Astrocyte of the cerebellum (primary cell): ENCODE measurements around the gene PILRB.

Experiments used
- DNase-seq: peaks from one replicate; pipeline ENCODE4 v3.0.0-alpha.2; 2011; ENCODE audit warnings: low read depth
- H3K4me3 ChIP-seq: 2 replicates; pipeline ENCODE4 v1.5.1; 2011; ENCODE audit warnings: mild to moderate bottlenecking, low read depth, low read length, moderate library complexity
- in situ Hi-C: cut with HindIII; loops from 2 replicates; pipeline ENCODE4 v1.10.0; 2017; ENCODE audit warnings: low sequenced_read_pairs
- TF ChIP-seq, protein P1 (sequence below): IDR thresholded peaks from 2 replicates; pipeline ENCODE4 v1.5.1; 2012; ENCODE audit warnings: low read length, low read depth, moderate library complexity, mild to moderate bottlenecking; ENCODE audit errors: missing control alignments

The PILRB gene

DNA sequence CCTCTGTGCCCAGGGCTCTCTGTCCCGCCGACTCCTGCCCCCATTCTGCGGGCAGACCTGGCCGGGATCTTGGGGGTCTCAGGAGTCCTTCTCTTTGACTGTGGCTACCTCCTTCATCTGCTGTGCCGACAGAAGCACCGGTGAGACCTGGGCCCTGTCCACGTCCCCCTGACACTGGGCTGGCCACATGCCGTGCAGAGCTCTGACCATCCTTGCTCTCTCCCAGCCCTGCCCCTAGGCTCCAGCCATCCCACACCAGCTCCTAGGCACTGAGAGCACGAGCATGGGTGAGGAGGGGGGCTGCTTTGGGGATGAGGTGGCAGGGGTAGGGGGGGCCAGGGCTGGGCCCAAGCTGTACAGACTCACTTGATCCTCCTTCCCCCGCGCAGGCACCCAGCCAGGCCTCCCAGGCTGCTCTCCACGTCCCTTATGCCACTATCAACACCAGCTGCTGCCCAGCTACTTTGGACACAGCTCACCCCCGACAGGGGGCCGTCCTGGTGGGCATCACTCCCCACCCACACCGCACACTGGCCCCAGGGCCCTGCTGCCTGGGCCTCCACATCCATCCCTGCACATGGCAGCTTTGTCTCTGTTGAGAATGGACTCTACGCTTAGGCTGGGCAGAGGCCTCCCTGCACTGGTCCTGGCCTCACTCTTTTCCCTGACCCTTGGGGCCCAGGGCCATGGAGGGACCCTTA is 4.8 kb upstream of the PILRB start:
- no peak overlapping the region for H3K4me3 ChIP-seq
- TF ChIP-seq, protein P1, sequence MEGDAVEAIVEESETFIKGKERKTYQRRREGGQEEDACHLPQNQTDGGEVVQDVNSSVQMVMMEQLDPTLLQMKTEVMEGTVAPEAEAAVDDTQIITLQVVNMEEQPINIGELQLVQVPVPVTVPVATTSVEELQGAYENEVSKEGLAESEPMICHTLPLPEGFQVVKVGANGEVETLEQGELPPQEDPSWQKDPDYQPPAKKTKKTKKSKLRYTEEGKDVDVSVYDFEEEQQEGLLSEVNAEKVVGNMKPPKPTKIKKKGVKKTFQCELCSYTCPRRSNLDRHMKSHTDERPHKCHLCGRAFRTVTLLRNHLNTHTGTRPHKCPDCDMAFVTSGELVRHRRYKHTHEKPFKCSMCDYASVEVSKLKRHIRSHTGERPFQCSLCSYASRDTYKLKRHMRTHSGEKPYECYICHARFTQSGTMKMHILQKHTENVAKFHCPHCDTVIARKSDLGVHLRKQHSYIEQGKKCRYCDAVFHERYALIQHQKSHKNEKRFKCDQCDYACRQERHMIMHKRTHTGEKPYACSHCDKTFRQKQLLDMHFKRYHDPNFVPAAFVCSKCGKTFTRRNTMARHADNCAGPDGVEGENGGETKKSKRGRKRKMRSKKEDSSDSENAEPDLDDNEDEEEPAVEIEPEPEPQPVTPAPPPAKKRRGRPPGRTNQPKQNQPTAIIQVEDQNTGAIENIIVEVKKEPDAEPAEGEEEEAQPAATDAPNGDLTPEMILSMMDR, result no peak

DNA sequence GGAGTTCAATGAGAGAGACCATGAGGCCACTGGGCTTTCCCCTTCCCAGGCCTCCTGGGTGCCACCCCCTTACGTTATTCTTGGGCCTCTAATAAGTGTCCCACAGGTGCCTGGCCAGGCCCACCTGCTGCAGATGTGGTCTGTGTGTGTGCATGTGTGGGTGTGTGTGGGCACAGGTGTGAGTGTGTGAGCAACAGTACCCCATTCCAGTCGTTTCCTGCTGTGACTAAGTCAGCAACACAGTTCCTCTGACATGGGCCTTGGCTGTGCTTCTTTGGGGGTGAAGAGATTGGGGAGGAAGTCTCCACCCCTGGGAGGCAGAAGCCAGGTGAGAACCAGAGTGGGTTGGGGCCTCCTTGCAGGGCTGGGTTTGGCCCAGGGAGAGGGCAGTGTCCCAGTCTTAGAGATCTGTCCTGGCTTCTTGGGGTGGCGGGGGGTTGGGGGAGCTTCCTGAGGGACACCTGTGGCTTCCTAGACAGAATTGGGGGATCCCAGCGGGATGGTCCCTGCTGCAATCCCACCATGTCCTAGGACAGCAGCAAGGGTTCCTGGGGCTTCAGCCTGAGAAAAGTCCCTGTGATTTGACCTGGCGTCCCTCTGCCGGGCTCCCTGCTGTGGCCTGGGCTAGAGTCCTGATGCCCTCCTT is 4.1 kb upstream of the PILRB start:
- TF ChIP-seq, protein P1, result no peak
- no peak for DNase-seq
- no peak overlapping the region for H3K4me3 ChIP-seq
- in situ Hi-C loops, result no loop called here

More for the DNA sequence above, 4.8 kb upstream of the PILRB start:
- in situ Hi-C loops, result no loop called here
- no peak for DNase-seq

DNA sequence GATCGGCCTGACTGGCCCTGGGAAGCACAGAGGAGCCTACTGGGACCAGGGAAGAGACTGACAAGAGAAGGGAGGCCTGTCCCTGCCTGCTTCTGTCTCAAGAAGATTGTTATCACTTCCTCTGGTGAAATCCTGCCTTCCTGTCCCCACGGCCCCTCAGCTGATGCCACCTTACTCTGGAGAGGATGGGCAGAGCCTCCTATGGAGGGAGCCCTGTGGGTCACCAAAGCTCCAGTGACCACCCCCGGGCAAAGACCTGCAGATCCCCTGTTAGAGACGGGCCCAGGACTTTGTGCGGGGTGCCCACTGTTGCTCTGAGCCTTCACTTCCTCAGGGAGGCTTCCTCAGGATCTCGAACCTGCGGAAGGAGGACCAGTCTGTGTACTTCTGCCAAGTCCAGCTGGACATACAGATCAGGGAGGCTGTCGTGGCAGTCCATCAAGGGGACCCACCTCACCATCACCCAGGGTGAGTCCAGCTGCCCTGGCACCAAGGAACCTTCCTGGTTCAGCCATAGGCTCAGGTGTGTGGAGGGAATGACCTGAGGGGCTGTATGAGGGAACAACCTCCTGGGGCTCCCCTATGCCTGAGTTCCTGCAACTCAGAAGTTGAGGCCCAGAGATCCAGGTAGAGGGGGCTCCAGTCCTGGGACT is 1.4 kb upstream of the PILRB start:
- in situ Hi-C loops, result no loop called here
- H3K4me3 ChIP-seq, result no peak overlapping the region
- TF ChIP-seq, protein P1, result no peak
- no peak for DNase-seq

DNA sequence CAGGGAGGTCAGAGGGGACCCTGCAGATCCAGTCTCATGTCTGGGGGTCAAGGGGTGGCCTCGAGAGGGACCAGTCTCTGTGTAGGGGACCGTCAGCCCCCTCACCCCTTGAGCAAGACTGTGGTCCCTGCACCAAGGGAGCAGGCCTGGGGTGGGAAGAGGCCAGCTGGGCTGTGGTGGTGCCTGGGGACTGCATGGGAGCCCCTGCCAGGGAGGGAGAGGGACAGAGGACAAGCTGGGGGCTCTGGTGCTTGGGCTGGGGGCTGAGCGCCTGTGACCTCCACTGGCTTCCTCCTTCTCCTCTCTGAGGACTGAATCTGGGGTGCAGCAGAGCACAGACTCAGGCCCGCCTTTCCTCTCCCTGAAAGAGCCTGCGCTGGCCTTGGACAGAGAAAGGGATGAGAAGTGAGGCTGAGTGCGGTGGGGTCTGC is 771 bp upstream of the PILRB start:
- no peak for DNase-seq
- TF ChIP-seq, protein P1, result no peak
- H3K4me3 ChIP-seq, result no peak overlapping the region
- in situ Hi-C loops, result no loop called here

DNA sequence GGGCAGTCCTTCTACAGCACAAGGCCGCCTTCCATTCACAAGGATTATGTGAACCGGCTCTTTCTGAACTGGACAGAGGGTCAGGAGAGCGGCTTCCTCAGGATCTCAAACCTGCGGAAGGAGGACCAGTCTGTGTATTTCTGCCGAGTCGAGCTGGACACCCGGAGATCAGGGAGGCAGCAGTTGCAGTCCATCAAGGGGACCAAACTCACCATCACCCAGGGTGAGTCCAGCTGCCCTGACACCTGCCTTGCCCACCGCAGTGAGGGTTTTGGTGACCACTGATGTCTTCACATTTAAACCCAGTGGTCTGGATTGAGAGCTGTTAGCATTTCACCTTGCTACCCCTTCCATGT is 918 bp downstream of the PILRB start:
- TF ChIP-seq, protein P1, result no peak
- H3K4me3 ChIP-seq, result no peak overlapping the region
- in situ Hi-C loops, result no loop called here
- no peak for DNase-seq

DNA sequence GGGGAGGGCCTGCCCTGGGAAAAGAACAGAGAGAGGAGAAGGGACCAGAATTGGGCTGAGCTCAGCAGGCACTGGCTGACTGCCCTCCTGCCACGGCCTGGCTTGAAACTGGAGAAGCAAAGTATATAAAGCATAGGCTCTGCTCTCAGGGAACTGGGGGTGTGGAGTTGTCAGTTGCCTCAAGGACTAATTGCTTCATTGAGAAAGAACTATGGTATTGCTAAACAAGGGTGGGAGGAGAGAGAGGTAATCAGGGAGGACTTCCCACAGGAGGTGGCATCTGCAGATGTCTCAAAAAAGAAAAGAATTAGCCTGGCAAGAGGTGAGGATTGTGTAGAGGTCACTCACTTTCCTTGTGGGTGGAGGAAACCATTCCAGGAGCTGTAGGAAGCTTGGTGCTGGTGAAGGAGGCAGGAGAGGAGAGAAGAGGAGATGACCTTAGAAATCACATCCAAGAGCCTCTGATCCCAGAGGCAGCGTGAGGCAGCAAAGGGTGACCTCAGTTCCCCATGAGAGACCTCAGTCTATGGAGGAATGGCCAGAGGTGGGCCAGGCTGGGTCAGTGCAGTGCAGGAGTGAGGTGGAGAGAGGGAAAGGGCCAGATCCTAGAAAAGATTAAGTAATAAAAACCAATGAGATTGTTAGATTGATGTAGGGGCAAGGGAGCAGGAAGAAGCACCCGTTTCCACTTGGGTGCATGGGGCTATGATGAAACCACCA is 2.4 kb downstream of the PILRB start:
- in situ Hi-C loops, result no loop called here
- TF ChIP-seq, protein P1, result no peak
- H3K4me3 ChIP-seq, result no peak overlapping the region
- no peak for DNase-seq
